DND-41 (cell line): ENCODE results near the gene UPP2.

Experiments used
- EZH2 ChIP-seq: IDR thresholded peaks from 3 replicates; pipeline ENCODE4 v1.6.1; 2012; ENCODE audit warnings: borderline replicate concordance, low read depth, mild to moderate bottlenecking, moderate library complexity, low read length, inconsistent platforms; ENCODE audit not compliant: severe bottlenecking
- TF ChIP-seq, protein P1 (sequence below): IDR thresholded peaks from 2 replicates; pipeline ENCODE4 v1.5.1; 2012; ENCODE audit warnings: borderline replicate concordance, low read length, moderate library complexity, mild to moderate bottlenecking; ENCODE audit not compliant: poor library complexity, severe bottlenecking; ENCODE audit errors: extremely low read depth

DNA sequence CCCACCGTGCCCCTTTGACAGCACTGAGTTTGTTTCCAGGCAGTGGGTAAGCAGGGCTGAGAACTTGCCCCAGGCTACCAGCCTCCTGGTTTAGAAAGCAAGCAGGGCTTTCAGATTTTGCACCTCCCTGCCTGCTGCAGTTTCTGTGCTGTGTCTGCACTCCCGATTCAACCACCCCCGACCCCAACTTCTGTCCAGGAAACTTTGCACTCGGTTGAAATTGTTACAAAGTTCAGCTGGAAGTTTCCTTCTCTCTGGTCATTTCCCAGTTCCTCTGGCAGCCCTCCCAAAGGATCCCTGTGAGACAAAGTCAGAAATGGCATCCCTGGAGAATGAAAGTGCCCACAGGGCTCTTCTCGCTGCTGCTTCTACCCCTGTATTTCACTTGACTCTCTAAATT lies 12.4 kb upstream of the UPP2 start:
- TF ChIP-seq, protein P1, sequence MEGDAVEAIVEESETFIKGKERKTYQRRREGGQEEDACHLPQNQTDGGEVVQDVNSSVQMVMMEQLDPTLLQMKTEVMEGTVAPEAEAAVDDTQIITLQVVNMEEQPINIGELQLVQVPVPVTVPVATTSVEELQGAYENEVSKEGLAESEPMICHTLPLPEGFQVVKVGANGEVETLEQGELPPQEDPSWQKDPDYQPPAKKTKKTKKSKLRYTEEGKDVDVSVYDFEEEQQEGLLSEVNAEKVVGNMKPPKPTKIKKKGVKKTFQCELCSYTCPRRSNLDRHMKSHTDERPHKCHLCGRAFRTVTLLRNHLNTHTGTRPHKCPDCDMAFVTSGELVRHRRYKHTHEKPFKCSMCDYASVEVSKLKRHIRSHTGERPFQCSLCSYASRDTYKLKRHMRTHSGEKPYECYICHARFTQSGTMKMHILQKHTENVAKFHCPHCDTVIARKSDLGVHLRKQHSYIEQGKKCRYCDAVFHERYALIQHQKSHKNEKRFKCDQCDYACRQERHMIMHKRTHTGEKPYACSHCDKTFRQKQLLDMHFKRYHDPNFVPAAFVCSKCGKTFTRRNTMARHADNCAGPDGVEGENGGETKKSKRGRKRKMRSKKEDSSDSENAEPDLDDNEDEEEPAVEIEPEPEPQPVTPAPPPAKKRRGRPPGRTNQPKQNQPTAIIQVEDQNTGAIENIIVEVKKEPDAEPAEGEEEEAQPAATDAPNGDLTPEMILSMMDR, result no peak
- TF ChIP-seq EZH2, result no peak
